Naive thymus-derived CD4-positive, alpha-beta T cell (primary cell): ENCODE measurements around the gene CAV2. TPM values are rescaled to one million over a fixed set of nuclear protein-coding genes. Genes with fewer than 3 reads are reported as not detected.

ENCODE experiments used
- ATAC-seq: fragments of 150-1000 bp; cut with Tn5 transposase; 2 replicates; pipeline ENCODE4 v1.10.0; 2021; ENCODE audit warnings: mild to moderate bottlenecking, moderate library complexity
- CTCF ChIA-PET: fragments of 350-600 bp; sonication (Branson Sonifier 250); formaldehyde crosslinking; loops from one replicate; lab custom pipeline; 2021; ENCODE audit warnings: antibody characterized with exemption; lab: Charles Lee
- POLR2A ChIA-PET: fragments of 350-600 bp; sonication (Branson Sonifier 250); formaldehyde crosslinking; loops from one replicate; lab custom pipeline; 2021; ENCODE audit warnings: antibody characterized with exemption, inconsistent platforms; lab: Charles Lee
- DNase-seq, 9 donors: peaks; one replicate each; pipeline versions ENCODE4 v3.0.0 to v3.0.0-alpha.2; 2020 to 2022; ENCODE audit warnings: mixed read lengths in 1 of 9
- H3K27ac ChIP-seq: one replicate; pipeline ENCODE4 v1.7.0; 2013; ENCODE audit warnings: mild to moderate bottlenecking, low read depth, low read length, moderate library complexity
- H3K27me3 ChIP-seq, 2 donors: one replicate each; pipeline ENCODE4 v1.7.0; 2013; ENCODE audit warnings: low read length in 2 of 2, mild to moderate bottlenecking in 2 of 2, moderate library complexity in 2 of 2; ENCODE audit not compliant: control insufficient read depth in 2 of 2, insufficient read depth in 2 of 2
- H3K36me3 ChIP-seq, 3 experiments: 1 replicate in 2 of 3; 2 replicates in 1 of 3; pipeline ENCODE4 v1.7.0; 2013; ENCODE audit warnings: low read length in 3 of 3, mild to moderate bottlenecking in 3 of 3, moderate library complexity in 1 of 3; ENCODE audit not compliant: insufficient read depth in 3 of 3, control insufficient read depth in 2 of 3
- H3K4me1 ChIP-seq, 2 donors: one replicate each; pipeline ENCODE4 v1.7.0; 2013; ENCODE audit warnings: low read length in 2 of 2, mild to moderate bottlenecking in 2 of 2, moderate library complexity in 1 of 2; ENCODE audit not compliant: control insufficient read depth in 2 of 2, insufficient read depth in 2 of 2
- H3K4me3 ChIP-seq: 2 replicates; pipeline ENCODE4 v1.7.0; 2013; ENCODE audit warnings: mild to moderate bottlenecking, low read length
- H3K9me3 ChIP-seq, 3 experiments: 1 replicate in 2 of 3; 2 replicates in 1 of 3; pipeline ENCODE4 v1.7.0; 2013; ENCODE audit warnings: low read length in 3 of 3; ENCODE audit not compliant: control insufficient read depth in 2 of 3
- H3K27ac Mint-ChIP-seq, 9 donors: one replicate each; pipeline ENCODE4 v1.8.0; 2020 to 2022; ENCODE audit warnings: mixed read lengths in 9 of 9, mild to moderate bottlenecking in 8 of 9, moderate library complexity in 5 of 9, inconsistent platforms in 2 of 9
- H3K27me3 Mint-ChIP-seq, 5 donors: one replicate each; pipeline ENCODE4 v1.8.0; 2021 to 2022; ENCODE audit warnings: mixed read lengths in 5 of 5, mild to moderate bottlenecking in 1 of 5
- H3K36me3 Mint-ChIP-seq, 5 donors: one replicate each; pipeline ENCODE4 v1.8.0; 2020 to 2022; ENCODE audit warnings: mixed read lengths in 5 of 5, mild to moderate bottlenecking in 3 of 5, inconsistent platforms in 1 of 5
- H3K4me1 Mint-ChIP-seq, 7 donors: one replicate each; pipeline ENCODE4 v1.8.0; 2020 to 2022; ENCODE audit warnings: mixed read lengths in 7 of 7, mild to moderate bottlenecking in 3 of 7, inconsistent platforms in 1 of 7
- H3K4me3 Mint-ChIP-seq, 10 donors: one replicate each; pipeline ENCODE4 v1.8.0; 2020 to 2022; ENCODE audit warnings: mild to moderate bottlenecking in 10 of 10, mixed read lengths in 10 of 10, moderate library complexity in 6 of 10, inconsistent platforms in 2 of 10
- H3K9me3 Mint-ChIP-seq, 11 donors: one replicate each; pipeline ENCODE4 v1.8.0; 2020 to 2022; ENCODE audit warnings: mixed read lengths in 11 of 11, mild to moderate bottlenecking in 4 of 11, inconsistent platforms in 1 of 11, moderate library complexity in 1 of 11
- intact Hi-C, 2 donors: fragments of 100-400 bp; cut with micrococcal nuclease; formaldehyde crosslinking; loops; one replicate each; pipeline ENCODE4 v1.15.1; 2023
- polyA plus RNA-seq, 2 donors: library from polyadenylated mRNA; unstranded; fragments of 300-500 nt; fragmentation: Illumina TruSeq; gene quantifications; one replicate each; pipeline ENCODE4 v1.2.3, GENCODE V29; 2021
- total RNA-seq, 6 experiments: library from RNA in 5 of 6; stranded (reverse) in 5 of 6; gene quantifications; 1 replicate in 5 of 6; 2 replicates in 1 of 6; pipeline ENCODE4 v1.2.3 and lab custom pipeline; 2021 to 2026

The CAV2 gene
- total and polyA plus RNA-seq, 7 experiments from 2014 or later = 0.93 TPM; not detected in 6

DNA sequence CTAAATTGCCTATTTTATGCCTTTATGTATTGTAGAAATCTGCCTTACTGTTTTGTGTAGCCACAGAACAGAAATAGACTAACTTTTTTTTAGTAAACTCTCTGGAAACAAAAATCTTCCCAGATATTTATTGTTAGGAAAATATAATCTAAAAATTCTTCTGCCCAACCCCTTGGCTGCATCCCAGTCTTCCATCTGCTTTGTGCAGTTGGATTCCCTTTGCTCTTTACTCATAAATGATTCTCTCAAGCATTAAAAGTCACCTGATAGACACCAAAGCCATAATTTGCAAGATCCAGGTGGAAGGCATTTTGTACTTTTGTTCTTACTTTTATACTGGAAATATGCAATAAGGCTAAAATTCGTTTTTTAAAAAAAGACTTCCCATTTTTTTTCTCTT is 6.1 kb upstream of the CAV2 start:
- Histone ChIP-seq H3K4me3 (no peak overlapping the region), H3K27ac (no peak overlapping the region), H3K9me3 (no peaks in the 10 kb centered on the region), H3K36me3 (no peaks in the 10 kb centered on the region), H3K27me3 (no peaks in the 10 kb centered on the region), H3K4me1 (no peaks in the 10 kb centered on the region)
- peaks cover 0 to 4% (median 0%) of the 10 kb centered on the region in 11 donors for H3K9me3 Mint-ChIP-seq
- H3K36me3 Mint-ChIP-seq = peaks cover 0 to 2% (median 0%) of the 10 kb centered on the region in 5 donors
- ATAC-seq (no peak), DNase-seq (no peak)
- peaks cover 0 to 3% (median 0%) of the 10 kb centered on the region in 7 donors for H3K4me1 Mint-ChIP-seq
- no peak overlapping the region for H3K27ac Mint-ChIP-seq
- H3K4me3 Mint-ChIP-seq = no peak overlapping the region
- intact Hi-C loops = no loop called here
- CTCF ChIA-PET = no interaction called here
- POLR2A ChIA-PET = no interaction called here
- H3K27me3 Mint-ChIP-seq = peaks cover 45 to 56% (median 49%) of the 10 kb centered on the region in 5 donors

DNA sequence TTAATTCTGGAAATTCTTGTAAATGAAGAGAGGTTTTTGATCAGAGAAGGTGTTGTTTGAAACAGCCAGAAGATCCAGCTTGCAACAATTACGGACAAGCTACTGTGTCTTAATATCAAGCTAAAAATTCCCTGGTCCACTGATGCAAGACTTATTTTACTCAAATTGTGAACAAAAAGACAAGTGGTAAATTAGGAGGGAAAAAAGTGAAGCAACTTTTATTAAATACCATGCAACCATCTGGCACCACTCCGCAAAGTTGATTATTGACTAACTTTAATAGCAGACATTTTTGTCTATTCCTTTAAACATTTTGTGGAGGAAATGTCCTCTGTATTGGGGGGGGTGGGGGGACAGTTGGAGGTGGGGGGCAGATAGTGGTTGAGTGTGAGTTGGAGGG is 5.1 kb upstream of the CAV2 start:
- no peaks in the 10 kb centered on the region for H3K9me3 ChIP-seq
- H3K4me3 ChIP-seq = no peak overlapping the region
- H3K4me3 Mint-ChIP-seq = no peak overlapping the region
- no peaks in the 10 kb centered on the region for H3K27me3 ChIP-seq
- H3K27me3 Mint-ChIP-seq = peaks cover 50 to 63% (median 54%) of the 10 kb centered on the region in 5 donors
- ChIA-PET CTCF (no interaction called here), POLR2A (no interaction called here)
- DNase-seq (no peak), ATAC-seq (no peak)
- H3K36me3 ChIP-seq = no peaks in the 10 kb centered on the region
- H3K27ac Mint-ChIP-seq = no peak overlapping the region
- no peaks in the 10 kb centered on the region for H3K4me1 ChIP-seq
- peaks cover 0 to 4% (median 0%) of the 10 kb centered on the region in 7 donors for H3K4me1 Mint-ChIP-seq
- H3K27ac ChIP-seq = no peak overlapping the region
- H3K36me3 Mint-ChIP-seq = peaks cover 0 to 3% (median 0%) of the 10 kb centered on the region in 5 donors
- intact Hi-C loops = no loop called here
- peaks cover 0 to 4% (median 0%) of the 10 kb centered on the region in 11 donors for H3K9me3 Mint-ChIP-seq

DNA sequence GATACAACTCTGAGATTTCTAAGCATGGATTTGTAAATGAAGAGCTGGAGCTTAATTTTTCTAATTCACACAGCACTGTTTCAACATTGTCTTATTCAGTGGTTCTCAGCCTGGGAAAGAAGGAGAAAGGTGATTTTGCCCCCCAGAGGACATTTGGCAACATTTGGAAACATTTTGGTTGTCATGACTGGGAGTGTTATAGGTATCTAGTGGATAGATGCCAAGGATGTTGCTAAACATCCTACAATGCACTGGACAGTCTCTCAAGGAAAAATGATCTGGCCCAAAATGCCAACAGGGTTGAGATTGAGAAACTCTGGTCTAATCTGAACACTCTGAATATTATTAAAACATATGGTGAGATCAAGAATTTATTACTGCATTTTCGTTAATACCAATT is 3.8 kb upstream of the CAV2 start:
- no peak for ATAC-seq
- peaks cover 7 to 8% of the 10 kb centered on the region in 2 donors for H3K27me3 ChIP-seq
- Mint-ChIP-seq H3K4me3 (no peak overlapping the region), H3K27me3 (peaks cover 54 to 66% (median 55%) of the 10 kb centered on the region in 5 donors), H3K4me1 (peaks cover 7 to 12% (median 8%) of the 10 kb centered on the region in 7 donors), H3K27ac (no peak overlapping the region), H3K9me3 (peaks cover 0 to 4% (median 0%) of the 10 kb centered on the region in 11 donors), H3K36me3 (peaks cover 0 to 4% (median 0%) of the 10 kb centered on the region in 5 donors)
- no peak overlapping the region for H3K4me3 ChIP-seq
- H3K9me3 ChIP-seq = no peaks in the 10 kb centered on the region
- no peaks in the 10 kb centered on the region for H3K36me3 ChIP-seq
- intact Hi-C loops = no loop called here
- POLR2A ChIA-PET = no interaction called here
- H3K4me1 ChIP-seq = peaks cover 0 to 10% of the 10 kb centered on the region in 2 donors
- CTCF ChIA-PET = no interaction called here
- H3K27ac ChIP-seq = no peak overlapping the region
- DNase-seq = no peak

DNA sequence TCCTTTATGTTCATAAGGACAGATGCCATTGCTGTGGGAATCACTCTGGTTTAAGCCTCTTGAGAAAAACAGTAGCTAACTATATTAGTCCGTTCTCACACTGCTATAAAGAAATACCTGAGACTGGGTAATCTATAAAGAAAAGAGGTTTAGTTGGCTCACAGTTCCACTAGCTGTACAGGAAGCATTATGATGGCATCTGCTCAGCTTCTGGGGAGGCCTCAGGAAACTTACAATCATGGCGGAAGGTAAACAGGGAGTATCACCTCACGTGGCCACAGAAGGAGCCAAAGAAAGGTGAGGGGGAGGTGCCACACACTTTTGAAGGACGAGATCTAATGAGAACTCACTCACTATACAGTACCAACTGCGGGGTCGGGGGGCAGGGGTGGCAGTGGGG is 2.9 kb upstream of the CAV2 start:
- Histone ChIP-seq H3K27me3 (peaks cover 8% of the 10 kb centered on the region in 2 donors), H3K36me3 (no peaks in the 10 kb centered on the region), H3K4me3 (no peak overlapping the region), H3K4me1 (peaks cover 0 to 12% of the 10 kb centered on the region in 2 donors), H3K27ac (no peak overlapping the region), H3K9me3 (no peaks in the 10 kb centered on the region)
- CTCF ChIA-PET = no interaction called here
- DNase-seq (no peak), ATAC-seq (no peak)
- Mint-ChIP-seq H3K9me3 (peaks cover 0 to 4% (median 0%) of the 10 kb centered on the region in 11 donors), H3K27me3 (peaks cover 54 to 67% (median 57%) of the 10 kb centered on the region in 5 donors), H3K27ac (no peak overlapping the region), H3K36me3 (peaks cover 0 to 5% (median 0%) of the 10 kb centered on the region in 5 donors), H3K4me3 (no peak overlapping the region), H3K4me1 (peaks cover 8 to 14% (median 10%) of the 10 kb centered on the region in 7 donors)
- intact Hi-C loops = no loop called here
- POLR2A ChIA-PET = interaction anchor here (0.6 kb wide), 1 partner anchor 430 kb away, joined by 3 read pairs; no protein-coding TSS in a partner anchor

DNA sequence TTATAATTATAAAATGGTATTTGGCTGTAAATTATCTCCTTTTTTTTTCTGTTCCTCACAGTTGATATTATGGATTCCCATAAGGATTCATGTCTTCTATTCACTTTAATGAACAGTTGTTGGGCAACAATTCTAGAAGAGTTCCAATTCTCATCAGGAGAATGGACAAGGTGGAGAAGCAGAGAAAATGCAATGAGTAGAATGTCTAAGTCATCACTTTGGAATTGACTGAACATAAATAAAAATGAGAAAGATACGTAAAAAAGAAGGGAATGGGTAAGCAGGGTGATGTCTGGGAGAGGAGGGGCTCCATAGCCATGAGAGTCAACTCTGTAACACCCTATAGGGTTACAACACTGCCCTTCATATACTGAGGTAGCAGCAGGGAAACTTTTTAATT is 1.8 kb upstream of the CAV2 start:
- H3K9me3 Mint-ChIP-seq = peaks cover 0 to 4% (median 0%) of the 10 kb centered on the region in 11 donors
- H3K27ac Mint-ChIP-seq = peak overlapping the region in 1 of 9 donors; percentile 65
- peaks cover 0 to 5% (median 0%) of the 10 kb centered on the region in 5 donors for H3K36me3 Mint-ChIP-seq
- peak overlapping the region in 4 of 10 donors; percentile 27 to 72 (median 32) for H3K4me3 Mint-ChIP-seq
- Histone ChIP-seq H3K4me1 (peaks cover 0 to 12% of the 10 kb centered on the region in 2 donors), H3K4me3 (no peak overlapping the region), H3K9me3 (no peaks in the 10 kb centered on the region), H3K27me3 (peaks cover 8% of the 10 kb centered on the region in 2 donors), H3K36me3 (no peaks in the 10 kb centered on the region), H3K27ac (no peak overlapping the region)
- H3K27me3 Mint-ChIP-seq = peaks cover 50 to 72% (median 60%) of the 10 kb centered on the region in 5 donors
- POLR2A ChIA-PET = no interaction called here
- intact Hi-C loops = no loop called here
- peaks cover 8 to 14% (median 10%) of the 10 kb centered on the region in 7 donors for H3K4me1 Mint-ChIP-seq
- ATAC-seq = no peak
- CTCF ChIA-PET = no interaction called here
- no peak for DNase-seq

DNA sequence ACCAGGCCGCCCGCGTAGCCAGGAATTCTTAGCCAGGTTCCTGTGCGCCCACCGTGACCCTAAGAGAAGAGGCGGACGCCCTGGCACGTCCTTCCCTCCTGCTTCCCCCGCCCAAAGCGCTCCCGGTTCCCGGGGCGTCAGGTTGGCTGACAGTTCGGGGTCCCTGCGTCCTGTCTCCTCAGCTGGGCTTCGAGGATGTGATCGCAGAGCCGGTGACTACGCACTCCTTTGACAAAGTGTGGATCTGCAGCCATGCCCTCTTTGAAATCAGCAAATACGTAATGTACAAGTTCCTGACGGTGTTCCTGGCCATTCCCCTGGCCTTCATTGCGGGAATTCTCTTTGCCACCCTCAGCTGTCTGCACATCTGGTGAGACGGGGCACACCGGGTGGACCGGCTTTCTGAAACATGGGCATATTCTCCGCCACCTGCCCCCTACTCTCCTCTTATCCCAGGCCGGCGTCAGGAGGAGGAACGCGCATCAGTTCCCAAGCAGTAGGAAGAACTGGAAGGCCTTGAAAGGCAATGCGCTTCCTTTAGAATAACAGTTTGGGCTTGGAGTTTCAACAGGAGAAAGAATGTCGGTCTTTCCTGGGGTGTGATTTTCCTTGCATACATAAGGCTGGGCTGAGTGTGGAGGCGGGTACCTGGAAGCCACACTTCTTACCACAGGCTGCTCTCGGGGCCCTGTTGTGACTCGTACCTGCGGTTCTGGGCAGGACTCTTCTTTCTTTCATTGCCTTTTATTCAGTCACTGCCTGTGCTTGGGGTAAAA is 728 bp downstream of the CAV2 start:
- no peak overlapping the region for H3K27ac ChIP-seq
- peaks cover 8 to 14% (median 10%) of the 10 kb centered on the region in 7 donors for H3K4me1 Mint-ChIP-seq
- H3K9me3 Mint-ChIP-seq = peaks cover 0 to 5% (median 1%) of the 10 kb centered on the region in 11 donors
- CTCF ChIA-PET = no interaction called here
- no peaks in the 10 kb centered on the region for H3K36me3 ChIP-seq
- H3K4me3 ChIP-seq = peak overlapping the region; percentile 47
- intact Hi-C loops = no loop called here
- H3K27me3 Mint-ChIP-seq = peaks cover 65 to 69% (median 68%) of the 10 kb centered on the region in 5 donors
- POLR2A ChIA-PET = no interaction called here
- no peaks in the 10 kb centered on the region for H3K9me3 ChIP-seq
- DNase-seq (peak in 1 of 9 donors; percentile 37), ATAC-seq (peak; percentile 58)
- H3K36me3 Mint-ChIP-seq = peaks cover 0 to 5% (median 0%) of the 10 kb centered on the region in 5 donors
- peak overlapping the region in 1 of 9 donors; percentile 6 for H3K27ac Mint-ChIP-seq
- H3K27me3 ChIP-seq = peaks cover 8% of the 10 kb centered on the region in 2 donors
- H3K4me1 ChIP-seq = peaks cover 0 to 12% of the 10 kb centered on the region in 2 donors
- peak overlapping the region; percentile 56 to 84 (median 71) for H3K4me3 Mint-ChIP-seq
